NCI-H2171 (cell line): ENCODE results near the gene PTF1A.

Source experiments
- DNase-seq: peaks from one replicate; lab custom pipeline; 2025; lab: John Stamatoyannopoulos, UW

The PTF1A gene

GRCh38 chr10:23191764-23192711 is at the start of gene PTF1A:
Gene PTF1A (plus strand): TSS chr10:23192312. CDS start chr10:23192531, 219 bp downstream.
- no peak for DNase-seq

GRCh38 chr10:23146258-23146657 is 45.9 kb upstream of the PTF1A start:
- no peak for DNase-seq

- no peak for DNase-seq
These were observed 45.1 kb upstream of the PTF1A start for GRCh38 chr10:23147035-23147434.

- DNase-seq, result no peak
These were observed 43.9 kb upstream of the PTF1A start for GRCh38 chr10:23148214-23148613.

GRCh38 chr10:23150091-23150490 is 42.0 kb upstream of the PTF1A start:
- no peak for DNase-seq

- no peak for DNase-seq
These were observed 41.5 kb upstream of the PTF1A start for GRCh38 chr10:23150610-23151009.

- DNase-seq, result no peak
These were observed 41.0 kb upstream of the PTF1A start for GRCh38 chr10:23151071-23151470.

- DNase-seq, result no peak
These were observed 36.9 kb upstream of the PTF1A start for GRCh38 chr10:23155169-23155568.

- DNase-seq, result no peak
These were observed 35.5 kb upstream of the PTF1A start for GRCh38 chr10:23156447-23157150.

GRCh38 chr10:23157239-23157681 is 34.9 kb upstream of the PTF1A start:
- DNase-seq, result no peak

- DNase-seq, result peak; percentile 16
These were observed 34.3 kb upstream of the PTF1A start for GRCh38 chr10:23157691-23158369.

- DNase-seq, result peak; percentile 31
These were observed 33.7 kb upstream of the PTF1A start for GRCh38 chr10:23158370-23158769.

GRCh38 chr10:23171232-23171876 is 20.8 kb upstream of the PTF1A start:
- DNase-seq, result no peak

GRCh38 chr10:23172429-23173213 is 19.5 kb upstream of the PTF1A start:
- no peak for DNase-seq

- peak; percentile 20 for DNase-seq
These were observed 18.7 kb upstream of the PTF1A start for GRCh38 chr10:23173214-23174073.

- no peak for DNase-seq
These were observed 17.8 kb upstream of the PTF1A start for GRCh38 chr10:23174074-23174976.

GRCh38 chr10:23174977-23175512 is 17.1 kb upstream of the PTF1A start:
- no peak for DNase-seq

GRCh38 chr10:23186178-23186577 is 5.9 kb upstream of the PTF1A start:
- DNase-seq, result no peak

GRCh38 chr10:23186697-23187096 is 5.4 kb upstream of the PTF1A start:
- no peak for DNase-seq
